Panc1 (cell line): Measurements from ENCODE around the gene GANC.

Experiments used
- CTCF ChIP-seq: fragments of 450-650 bp; IDR thresholded peaks from 2 replicates; pipeline ENCODE4 v1.5.1; 2017; ENCODE audit warnings: mild to moderate bottlenecking
- SIN3A ChIP-seq: IDR thresholded peaks from 2 replicates; pipeline ENCODE4 v1.6.1; 2012; ENCODE audit warnings: low read depth, mild to moderate bottlenecking, low read length, moderate library complexity, borderline replicate concordance; ENCODE audit not compliant: insufficient read depth
- TCF7L2 ChIP-seq: IDR thresholded peaks from 2 replicates; pipeline ENCODE4 v1.6.1; 2011; ENCODE audit warnings: mild to moderate bottlenecking, low read depth, low read length, inconsistent platforms

- TF ChIP-seq SIN3A, result no peak
- no peak for TF ChIP-seq CTCF
- no peak for TF ChIP-seq TCF7L2
Observed at GRCh38 chr15:42395838-42396237, 122.8 kb downstream of the GANC start.
